GM18498 (cell line): Measurements from ENCODE around the gene HS1BP3.

Experiments used
- ATAC-seq: cut with Tn5 transposase; IDR thresholded peaks from one replicate; pipeline ENCODE4 v1.9.1; 2021; ENCODE audit warnings: mild to moderate bottlenecking, moderate library complexity; ENCODE audit not compliant: unreplicated experiment

Gene HS1BP3

GRCh38 chr2:20648206-20648605, 2.7 kb downstream of the HS1BP3 start:
- no peak for ATAC-seq

DNA sequence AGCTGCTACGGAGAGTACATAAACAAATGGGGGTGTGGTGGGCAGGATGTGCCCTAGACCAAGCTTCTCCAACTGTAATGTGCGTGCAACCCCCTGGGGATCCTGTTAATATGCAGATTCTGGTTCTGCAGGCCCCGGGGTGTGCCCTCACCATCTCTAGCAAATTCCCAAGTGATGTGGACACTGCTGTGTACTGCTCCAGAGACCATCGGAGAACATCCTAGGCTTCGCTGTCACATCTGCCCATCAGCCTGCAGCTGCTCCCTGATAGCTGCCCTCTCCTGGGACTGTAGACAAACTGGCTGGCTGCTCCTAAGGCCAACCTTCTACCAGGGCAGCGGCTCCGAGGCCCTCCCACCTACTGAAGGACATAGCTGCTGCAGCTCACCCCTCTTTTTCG, 3.2 kb downstream of the HS1BP3 start:
- no peak for ATAC-seq

GRCh38 chr2:20647211-20647610, 3.7 kb downstream of the HS1BP3 start:
- ATAC-seq: no peak

DNA sequence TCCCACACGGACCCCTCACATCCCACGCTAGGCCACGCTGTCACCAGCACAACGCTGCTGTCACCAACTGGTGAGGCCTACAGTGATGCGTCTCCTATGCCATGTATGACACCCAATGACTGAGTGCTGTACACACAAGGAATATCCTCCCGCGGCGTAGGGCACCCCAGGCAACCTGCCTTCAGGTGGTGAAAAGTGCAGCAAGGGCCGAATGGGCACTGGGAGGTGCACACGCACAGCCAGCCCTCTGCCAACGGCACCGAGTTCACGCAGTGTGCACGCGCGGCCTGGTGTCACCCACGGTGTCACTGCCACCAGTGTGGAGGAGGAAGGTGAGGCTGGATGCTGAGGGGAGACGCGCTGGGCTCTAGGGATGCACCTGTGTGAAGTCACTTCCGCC, 4.5 kb downstream of the HS1BP3 start:
- ATAC-seq: no peak

DNA sequence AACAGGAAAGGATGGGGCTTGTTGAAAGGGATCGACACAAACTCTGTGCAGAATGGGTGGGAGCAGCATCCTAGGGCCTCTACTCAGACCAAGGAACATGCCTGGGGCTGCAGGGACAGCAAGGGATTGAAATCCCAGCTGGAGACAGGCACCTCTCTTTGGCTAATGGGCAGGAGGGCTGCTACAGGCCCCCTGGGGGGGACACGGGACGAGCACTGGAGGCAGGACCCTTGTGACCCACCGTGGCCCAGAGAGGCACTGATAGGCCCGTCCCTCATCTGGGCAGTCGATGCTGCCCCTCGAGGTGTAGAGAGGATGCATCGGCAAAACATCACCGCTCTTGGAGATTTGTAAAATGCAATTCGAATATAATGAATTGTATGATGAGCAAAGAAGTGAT, 5.1 kb downstream of the HS1BP3 start:
- ATAC-seq: no peak

DNA sequence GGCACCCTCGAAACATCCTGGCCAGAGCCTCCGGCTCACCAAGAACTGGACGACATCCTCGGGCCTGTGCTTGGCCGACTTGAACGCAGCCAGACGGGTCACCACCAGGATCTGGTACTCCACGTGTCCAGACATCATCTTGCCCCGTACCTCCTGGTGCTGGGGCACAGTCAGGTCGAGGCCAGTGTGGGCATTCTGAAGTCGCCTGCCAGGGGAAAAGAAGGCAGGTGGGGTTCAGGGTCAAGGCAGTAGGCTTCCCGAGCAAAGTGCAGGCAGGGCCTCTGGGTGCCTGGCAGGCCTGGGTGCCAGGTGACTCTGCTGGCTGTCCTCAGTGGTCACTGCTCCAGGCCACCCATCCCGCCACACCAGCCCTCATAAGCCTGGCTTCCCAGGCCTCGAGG, 5.6 kb downstream of the HS1BP3 start:
- ATAC-seq: no peak

DNA sequence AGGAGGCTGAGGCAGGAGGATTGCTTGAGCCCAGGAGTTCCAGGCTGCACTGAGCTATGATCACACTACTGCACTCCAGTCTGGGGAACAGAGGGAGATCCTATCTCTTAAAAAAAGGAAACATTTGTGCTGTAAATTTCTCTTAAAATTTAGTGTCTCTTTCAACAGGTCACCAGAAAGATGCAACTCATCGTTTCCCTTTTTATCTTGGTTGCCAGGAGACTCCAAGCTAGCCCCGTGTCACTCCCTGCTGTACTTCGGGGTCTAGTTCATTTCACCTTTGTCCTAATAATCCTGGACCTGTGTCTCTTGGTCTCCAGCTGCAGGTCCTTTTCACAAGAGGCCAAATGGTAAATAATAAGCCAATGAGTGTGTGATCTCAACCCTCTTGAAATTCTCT, 7.1 kb downstream of the HS1BP3 start:
- ATAC-seq: no peak

DNA sequence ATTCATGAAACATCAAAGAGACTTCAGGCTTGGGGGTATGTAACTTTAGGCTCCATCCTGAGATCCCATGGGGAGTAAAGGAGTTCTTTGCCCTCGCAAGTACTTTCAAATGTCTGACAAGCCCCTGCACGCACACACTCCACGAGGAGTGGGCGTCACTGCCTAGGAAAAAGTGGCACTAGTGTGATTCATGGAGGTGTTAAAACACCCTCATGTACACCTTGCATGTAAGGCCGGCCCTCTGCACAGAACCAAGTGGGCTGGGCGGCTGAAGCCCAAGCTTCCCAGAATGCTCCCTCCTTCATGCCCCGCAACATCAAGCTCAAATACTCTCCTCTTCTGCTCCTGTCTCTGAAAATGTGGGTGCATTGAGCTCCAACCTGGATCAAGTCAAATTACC, 7.8 kb downstream of the HS1BP3 start:
- ATAC-seq: no peak

DNA sequence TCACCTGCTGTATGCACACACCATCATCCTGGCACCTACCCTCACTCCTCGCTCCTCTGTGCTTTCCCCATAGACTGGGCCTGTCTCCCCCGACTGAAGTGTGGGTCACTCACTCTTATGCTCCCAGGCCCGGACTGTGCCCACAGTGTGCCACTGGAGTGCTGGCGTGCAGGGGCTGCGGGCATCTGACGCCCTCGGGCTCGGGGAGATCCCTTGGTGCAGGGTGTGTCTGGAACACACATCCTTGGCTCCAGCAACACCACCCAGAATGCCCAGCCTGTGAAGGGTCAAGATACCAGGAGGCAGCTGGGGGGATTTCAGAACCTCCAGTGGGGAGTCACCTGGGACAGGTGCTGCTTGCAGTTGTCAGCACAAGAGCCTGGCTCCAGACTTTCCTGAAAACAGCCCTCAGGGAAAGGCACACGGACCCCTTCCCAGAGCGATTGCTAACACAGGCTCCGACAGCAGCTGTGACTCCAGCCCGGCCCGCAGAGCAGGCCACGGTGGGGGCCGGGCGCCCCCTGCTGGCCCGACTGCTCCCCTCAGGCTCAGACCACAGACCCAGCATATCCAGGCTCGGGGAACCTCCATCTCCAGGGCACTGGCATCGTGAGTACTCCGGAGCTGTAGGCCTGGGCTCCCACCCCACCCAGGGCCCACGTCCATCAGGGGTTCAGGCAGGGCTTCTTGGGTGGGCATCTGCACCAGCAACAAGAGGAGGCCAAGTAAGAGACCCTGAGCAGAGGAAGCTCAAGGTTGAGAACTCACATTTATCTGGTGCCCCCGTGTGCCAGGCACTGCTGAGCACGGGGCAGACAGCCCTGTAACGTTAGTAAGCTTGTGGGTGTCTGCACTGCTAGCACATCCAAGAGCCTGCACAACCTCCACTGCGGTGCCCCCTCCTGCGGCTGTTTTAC, 8.6 kb downstream of the HS1BP3 start:
- peak; percentile 96 for ATAC-seq

DNA sequence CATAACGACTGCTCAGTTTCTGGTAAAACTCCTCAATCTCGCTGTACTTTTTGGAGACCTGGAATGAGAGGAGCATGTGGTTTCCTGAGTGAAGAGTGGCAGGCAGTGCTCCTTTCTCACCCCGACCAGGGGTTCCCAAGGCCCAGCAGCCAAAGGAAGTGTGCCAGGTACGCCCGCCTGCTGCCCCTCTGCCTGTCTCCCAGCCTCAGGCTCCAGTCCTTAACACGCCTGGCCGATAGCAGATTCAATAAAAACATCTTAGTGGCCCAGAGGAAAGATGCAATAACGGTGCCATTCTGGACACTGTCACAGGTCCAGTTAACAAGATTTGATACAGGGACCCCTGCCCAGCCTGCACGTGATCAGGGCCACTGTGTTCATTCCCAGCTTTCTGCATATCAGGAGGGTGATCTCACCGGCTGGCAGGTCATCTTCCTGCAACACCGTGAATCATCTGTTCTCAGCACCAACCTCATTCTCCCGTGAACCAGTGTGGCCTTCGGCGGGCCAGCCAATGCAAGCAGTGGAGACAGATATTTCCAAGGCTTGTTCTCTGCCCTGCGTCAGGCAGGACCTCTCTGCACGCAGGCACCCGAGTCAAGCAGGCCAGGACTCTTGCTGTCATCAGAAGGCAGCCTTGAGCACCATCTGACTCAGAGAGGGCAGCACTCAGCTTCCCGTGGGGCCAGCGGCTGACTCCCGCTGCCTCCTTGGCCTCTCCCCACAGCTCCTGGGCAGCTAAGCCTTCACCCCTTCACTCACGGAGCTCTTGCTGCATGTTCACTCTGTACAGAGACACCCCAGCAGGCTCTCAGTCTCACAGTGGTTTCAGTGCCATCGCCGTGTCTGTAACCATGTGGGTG, 9.5 kb downstream of the HS1BP3 start:
- ATAC-seq: no peak

DNA sequence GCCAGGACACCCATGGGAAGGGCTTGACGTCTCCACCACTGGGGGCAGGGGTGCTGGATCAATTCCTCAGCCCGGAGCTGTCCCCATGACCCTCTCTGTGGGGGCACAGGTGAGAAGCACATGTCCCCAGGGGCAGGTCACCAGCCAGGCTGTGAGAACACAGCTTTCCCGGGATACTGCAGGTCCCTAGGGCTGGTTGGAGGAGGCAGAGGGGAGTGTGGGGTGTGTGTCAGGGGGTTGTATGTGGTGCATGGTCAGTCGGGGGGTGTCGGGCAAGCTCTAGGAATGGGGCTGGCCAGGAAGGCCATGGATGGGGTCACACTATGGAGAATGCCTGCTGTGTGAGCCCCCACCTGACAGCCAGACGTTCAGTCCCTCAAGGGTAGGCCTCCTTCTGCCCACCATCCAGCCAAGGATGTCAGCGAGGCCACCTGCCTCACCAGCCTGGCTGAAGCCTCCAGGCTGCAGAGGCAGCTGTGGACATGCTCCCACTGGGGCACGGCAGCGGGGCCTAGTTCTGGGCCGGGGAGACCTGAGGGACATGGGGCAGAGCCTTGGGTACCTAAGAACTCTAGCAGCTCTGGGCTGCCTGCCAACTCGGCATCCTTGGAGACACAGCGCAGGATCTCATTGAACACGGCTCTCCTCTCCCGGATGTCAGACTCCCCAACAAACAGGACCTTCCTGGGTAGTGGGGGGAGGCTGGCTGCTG, 10.3 kb downstream of the HS1BP3 start:
- no peak for ATAC-seq

DNA sequence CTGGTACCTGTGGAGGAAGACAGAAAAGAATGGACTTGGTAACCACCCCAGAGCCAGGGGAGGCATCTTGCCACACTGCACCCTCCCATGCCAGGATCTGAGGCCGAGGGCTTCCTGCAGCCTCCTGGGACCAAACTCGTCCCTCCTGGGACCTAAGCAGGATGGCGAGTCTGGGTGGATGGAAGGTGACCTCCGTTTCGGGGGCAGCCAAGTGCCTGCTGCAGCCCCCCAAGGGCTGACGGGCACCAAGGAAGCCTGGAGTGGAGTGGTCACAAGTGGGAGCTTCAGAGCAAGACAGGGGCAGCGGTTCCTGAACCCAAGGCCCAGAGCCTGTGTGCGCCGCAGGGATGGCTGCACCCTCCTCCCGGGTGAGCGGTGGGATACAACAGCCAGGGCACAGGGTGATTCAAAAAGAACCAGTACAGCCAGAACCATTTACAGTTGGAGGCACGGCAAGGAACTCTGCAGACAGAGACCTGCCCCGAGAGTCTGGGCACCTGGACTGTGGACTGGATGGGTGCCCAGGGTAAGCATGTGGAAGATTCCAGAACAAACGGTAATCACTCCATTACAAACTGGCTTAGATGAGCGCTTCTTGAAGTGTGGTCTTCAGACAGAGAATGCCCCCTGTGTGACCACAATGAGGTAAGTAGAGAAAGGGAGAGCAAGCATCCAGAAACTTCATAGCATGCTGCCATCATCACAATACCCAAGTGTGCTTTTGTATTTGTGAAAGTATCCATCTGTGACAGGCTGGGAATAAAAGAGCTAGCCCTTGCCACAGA, 12.1 kb downstream of the HS1BP3 start:
- no peak for ATAC-seq

- ATAC-seq: no peak
Measured at GRCh38 chr2:20638014-20638413, 12.9 kb downstream of the HS1BP3 start.

- no peak for ATAC-seq
Measured at GRCh38 chr2:20637147-20637546, 13.8 kb downstream of the HS1BP3 start.

- peak; percentile 91 for ATAC-seq
Measured at GRCh38 chr2:20635675-20636584, 15.0 kb downstream of the HS1BP3 start.

GRCh38 chr2:20635113-20635510, 15.8 kb downstream of the HS1BP3 start:
- no peak for ATAC-seq

DNA sequence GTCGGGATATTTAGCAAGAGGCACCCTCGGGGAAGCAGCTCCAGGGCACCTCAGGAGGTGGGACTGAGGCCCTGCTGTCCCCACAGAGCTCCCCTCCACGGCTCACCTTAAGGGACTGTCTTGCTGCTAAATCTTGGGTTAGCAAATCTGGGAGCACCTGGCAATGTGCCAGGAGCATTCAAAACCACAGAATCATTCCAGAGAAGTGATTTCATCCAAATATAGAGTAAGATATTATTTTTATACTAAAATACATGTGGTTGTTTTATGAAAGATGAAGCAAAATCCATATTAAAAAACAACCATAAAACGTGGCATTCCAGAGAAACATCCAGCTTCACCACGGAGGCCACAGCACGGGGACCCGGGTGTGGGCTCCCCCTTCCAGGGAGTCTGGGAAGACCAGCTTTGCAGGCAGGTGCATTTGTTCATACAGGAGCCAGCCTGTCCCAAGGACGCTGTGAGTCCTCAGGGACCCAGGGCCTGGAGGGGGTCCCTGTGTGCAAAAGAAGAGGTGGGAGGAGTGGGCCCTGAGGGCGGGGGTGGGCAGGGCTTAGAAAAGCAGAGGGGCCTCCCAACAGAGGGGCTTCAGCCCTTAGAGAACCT, 16.3 kb downstream of the HS1BP3 start:
- no peak for ATAC-seq

- no peak for ATAC-seq
Measured at GRCh38 chr2:20633794-20634506, 16.9 kb downstream of the HS1BP3 start.
